HG02610 (cell line): Measurements from ENCODE around the gene ABCG4.
"Not testable (repeated sequence)": the region's sequence is repeated elsewhere in the genome, so short reads cannot be mapped to it uniquely, and the experiment has no call there.

Experiments used
- ATAC-seq: cut with Tn5 transposase; IDR thresholded peaks from one replicate; pipeline ENCODE4 v1.9.1; 2021; ENCODE audit warnings: mild to moderate bottlenecking, moderate library complexity; ENCODE audit not compliant: unreplicated experiment

Gene ABCG4

GRCh38 chr11:119115484-119116234, 33.2 kb upstream of the ABCG4 start:
- ATAC-seq, result no peak

DNA sequence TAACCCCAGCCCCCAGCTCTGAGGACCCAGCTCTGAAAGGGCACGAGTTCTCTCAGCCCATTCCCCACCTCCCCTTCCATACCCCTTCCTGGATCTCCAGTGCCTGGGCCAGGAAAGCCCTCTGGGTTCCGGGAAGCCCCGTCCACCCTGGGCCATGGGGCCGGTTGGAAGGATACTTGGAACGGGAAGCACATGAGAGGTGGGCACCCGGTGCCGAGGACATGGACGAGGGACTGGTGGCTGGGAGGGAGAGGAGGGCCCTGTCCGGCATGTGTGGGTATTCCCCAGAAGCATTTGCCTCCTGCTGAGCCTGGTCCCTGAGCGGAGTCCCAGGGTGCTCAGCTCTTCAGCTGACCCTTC, 32.6 kb upstream of the ABCG4 start:
- ATAC-seq, result no peak

DNA sequence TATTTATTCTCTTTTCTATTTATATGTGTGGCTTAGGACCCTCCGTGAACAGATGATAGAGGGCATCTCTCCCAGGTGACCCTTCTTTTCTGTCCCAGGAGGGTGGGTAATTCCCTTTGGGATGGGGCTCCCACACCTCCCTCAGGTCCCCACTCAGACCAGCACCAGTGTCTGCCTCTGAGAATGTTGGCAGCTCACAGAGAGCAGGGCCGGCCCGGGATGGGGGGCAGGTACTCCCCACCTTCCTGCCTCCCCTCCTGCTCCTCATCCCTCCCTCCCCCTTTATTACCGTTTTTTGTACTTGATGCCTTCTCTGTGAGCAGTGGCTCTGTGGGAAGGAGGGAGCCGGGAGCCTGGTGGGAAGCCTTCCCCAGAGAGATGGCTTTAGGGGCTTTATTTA, 32.3 kb upstream of the ABCG4 start:
- no peak for ATAC-seq

DNA sequence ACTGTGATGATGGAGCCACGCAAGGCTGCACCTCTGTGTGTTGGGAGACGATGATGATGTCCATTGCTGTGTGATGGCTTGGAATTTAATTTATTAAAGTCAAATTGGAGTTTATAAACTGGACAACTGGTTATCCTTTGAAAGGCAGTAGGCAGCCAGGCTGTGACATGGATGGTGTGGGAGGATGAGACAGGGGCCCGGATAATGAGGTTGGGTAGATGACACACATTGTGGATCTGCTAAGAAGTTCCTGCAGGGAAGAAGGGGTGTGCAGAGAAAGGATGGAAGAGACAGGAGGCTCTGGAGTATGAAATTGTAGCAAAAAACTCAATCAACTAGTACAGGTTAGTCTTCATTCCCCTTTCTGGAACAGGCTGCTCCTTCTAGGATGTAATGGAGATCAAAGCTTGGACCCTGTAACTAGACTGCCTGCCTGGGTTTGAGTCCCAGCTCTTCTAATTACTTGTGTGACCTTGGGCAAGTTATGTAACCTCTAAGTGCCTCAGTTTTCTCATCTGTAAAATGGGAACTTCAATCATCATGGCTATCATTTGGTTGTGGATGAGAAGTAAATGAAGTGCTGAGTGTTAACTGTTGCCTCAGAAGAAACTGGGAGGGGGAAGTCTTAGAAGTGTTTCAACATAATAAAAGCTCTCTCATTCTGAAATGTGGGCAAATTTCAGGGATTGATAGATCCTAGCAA, 31.7 kb upstream of the ABCG4 start:
- ATAC-seq, result no peak

DNA sequence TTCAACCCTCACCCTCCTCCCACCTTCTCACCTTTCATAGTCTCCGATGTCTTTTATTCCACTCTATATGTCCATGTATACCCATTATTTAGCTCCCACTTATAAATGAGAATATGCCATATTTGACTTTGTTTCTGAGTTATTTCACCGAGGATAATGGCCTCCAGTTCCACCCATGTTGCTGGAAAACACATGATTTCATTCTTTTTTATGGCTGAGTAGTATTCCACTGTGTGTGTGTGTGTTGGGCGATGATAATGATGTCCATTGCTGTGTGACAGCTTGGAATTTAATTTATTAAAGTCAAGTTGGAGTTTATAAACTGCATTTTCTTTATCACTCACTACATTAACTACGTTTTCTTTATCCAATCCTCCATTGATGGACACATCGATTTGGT, 30.6 kb upstream of the ABCG4 start:
- no peak for ATAC-seq

DNA sequence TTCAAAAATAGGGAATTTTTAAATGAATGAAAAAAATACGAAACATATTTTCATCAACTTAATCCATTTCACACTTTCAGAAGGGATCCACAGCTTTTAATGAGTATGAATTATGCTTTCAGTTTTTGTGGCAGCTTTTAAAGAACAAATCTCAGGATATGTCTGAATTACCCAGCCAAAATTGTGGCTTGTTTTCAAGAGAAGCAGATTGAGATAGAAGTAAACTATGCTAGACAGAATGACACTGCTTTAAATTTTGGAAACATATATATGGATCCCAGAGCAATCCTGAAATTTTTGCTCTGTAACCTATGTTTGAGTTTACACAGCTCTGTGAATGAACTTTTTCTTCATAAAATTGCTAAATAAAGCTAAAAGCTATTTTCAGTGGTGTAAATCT, 29.9 kb upstream of the ABCG4 start:
- no peak for ATAC-seq

GRCh38 chr11:119120639-119121007, 28.2 kb upstream of the ABCG4 start:
- ATAC-seq, result no peak

- peak; percentile 95 for ATAC-seq
Measured at GRCh38 chr11:119121008-119121810, 27.6 kb upstream of the ABCG4 start, which contains the start of gene HINFP. Gene HINFP, plus strand, starts transcription at chr11:119121580. Its CDS starts 5,365 bp downstream, at chr11:119126945.

GRCh38 chr11:119121811-119122124, 27.1 kb upstream of the ABCG4 start:
- ATAC-seq, result peak; percentile 12

- ATAC-seq, result no peak
Measured at GRCh38 chr11:119125821-119126220, 23.0 kb upstream of the ABCG4 start.

DNA sequence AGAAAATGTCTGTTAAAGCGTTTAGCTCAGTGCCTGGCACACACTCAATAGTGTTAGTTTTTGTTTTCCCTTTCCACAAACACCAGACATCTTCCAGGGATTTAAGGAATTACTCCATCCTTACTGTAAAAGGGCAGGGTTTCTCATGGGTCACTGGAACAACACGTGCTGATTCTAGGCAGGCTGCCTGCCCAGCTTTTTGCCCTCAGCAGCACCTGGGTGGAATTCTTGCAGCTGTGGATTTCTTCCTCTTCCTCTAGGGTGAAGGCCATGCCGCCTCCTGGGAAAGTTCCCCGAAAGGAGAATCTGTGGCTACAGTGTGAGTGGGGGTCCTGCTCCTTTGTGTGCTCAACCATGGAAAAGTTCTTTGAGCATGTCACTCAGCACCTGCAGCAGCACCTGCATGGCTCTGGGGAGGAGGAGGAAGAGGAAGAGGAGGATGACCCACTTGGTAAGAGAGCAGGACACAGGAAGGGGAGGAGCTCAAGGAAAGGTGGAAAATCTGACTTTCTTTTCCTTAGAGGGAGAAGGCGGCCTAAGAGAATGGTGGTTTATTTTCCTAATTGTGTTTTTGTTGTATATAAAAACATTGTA, 22.1 kb upstream of the ABCG4 start:
- no peak for ATAC-seq

GRCh38 chr11:119130662-119131061, 18.2 kb upstream of the ABCG4 start:
- no peak for ATAC-seq

GRCh38 chr11:119134389-119134978, 14.4 kb upstream of the ABCG4 start:
- no peak for ATAC-seq

GRCh38 chr11:119139276-119139675, 9.6 kb upstream of the ABCG4 start:
- ATAC-seq, result not testable (repeated sequence)

- ATAC-seq, result no peak
Measured at GRCh38 chr11:119144825-119145486, 3.9 kb upstream of the ABCG4 start.

GRCh38 chr11:119145551-119145950, 3.3 kb upstream of the ABCG4 start:
- ATAC-seq, result no peak

- no peak for ATAC-seq
Measured at GRCh38 chr11:119147604-119148333, 1.1 kb upstream of the ABCG4 start.

DNA sequence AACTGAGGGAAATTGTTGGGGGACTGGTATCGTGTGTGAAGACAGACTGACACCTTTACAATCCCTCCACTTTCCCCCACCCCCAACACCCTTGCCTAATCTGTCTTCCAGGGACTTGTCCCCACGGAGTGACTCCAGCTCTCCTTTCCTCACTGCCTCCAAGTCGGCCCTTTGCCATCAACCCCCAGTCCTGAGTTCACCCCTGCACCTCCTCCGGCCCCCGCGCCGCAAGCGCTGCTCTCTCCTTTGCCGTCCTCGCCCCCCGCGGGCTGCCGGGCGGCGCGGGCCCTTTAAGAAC, 183 bp upstream of the ABCG4 start:
- no peak for ATAC-seq

DNA sequence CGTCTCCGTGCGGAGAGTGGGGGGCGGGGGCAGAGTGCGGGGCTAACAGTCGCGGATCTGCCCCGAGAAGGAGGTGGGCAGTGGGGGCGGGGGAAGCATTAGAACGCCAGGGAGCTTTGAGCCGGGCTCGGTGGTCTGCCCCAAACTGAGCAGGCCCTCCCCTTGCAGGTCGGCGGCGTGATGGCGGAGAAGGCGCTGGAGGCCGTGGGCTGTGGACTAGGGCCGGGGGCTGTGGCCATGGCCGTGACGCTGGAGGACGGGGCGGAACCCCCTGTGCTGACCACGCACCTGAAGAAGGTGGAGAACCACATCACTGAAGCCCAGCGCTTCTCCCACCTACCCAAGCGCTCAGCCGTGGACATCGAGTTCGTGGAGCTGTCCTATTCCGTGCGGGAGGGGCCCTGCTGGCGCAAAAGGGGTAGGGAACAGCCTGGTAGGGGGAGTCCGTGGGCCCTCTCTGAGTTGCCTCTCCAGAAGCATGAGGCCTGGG, 979 bp downstream of the ABCG4 start:
- ATAC-seq, result no peak

GRCh38 chr11:119152043-119152442, 3.2 kb downstream of the ABCG4 start:
- ATAC-seq, result no peak
